ENCODE results near the gene DLG2. TPM values are rescaled to one million over a fixed set of nuclear protein-coding genes. Genes with fewer than 3 reads are reported as not detected.
"Not testable (repeated sequence)": the region's sequence is repeated elsewhere in the genome, so short reads cannot be mapped to it uniquely, and the experiment has no call there.

The DLG2 gene
- total RNA-seq, 1 experiment from 2014 or later: 1.8 TPM

DNA sequence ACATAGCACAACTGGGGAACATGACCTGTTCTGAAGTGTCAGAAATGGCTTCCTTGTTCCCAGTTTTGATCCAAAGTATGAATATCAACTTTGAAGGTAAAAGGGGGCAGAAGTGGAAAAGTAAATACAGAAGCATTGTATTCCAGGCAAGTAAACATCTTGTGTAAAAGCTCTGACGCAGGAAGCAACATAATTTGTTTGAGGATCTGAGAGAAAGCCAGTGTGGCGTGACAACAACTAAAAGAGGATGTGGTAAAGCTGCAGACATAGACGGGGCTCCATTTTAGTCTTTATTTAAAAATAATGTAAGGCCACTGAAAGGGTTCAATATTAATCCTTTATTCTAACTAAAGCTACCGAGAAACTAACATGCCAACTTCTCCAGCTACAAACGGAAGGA is 310.2 kb downstream of the DLG2 start:
- no peaks in the 10 kb centered on the region for H3K27me3 ChIP-seq (ENCODE audit: control insufficient read depth, insufficient read depth, low read length)
- H3K36me3 ChIP-seq (replicated peaks; ENCODE audit: control insufficient read depth, insufficient read depth, low read length): no peaks in the 10 kb centered on the region
- DNase-seq: no peak
- H3K4me3 ChIP-seq (ENCODE audit: insufficient read depth, low read depth, low read length): no peak overlapping the region

DNA sequence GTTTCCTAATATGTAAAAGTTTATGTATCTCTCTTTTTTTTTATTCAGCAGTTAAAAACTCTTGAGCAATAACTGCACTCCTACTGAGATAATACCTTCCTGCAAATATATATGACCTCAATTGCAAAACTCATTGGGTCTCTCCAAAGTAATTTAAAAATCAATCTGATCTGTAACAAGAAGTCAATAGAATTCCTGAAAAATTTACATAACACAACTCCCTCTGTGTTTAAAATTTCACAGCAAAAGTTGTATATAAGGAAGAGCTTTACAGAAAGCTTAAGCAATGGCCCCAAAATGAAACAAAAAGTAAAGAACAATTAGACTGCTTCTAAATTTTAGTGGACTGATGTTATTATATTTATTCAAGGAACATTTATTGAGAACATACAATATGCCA is 313.4 kb downstream of the DLG2 start:
- H3K4me3 ChIP-seq (ENCODE audit: insufficient read depth, low read depth, low read length): no peak overlapping the region
- no peaks in the 10 kb centered on the region for H3K36me3 ChIP-seq (replicated peaks; ENCODE audit: control insufficient read depth, insufficient read depth, low read length)
- DNase-seq: no peak
- no peaks in the 10 kb centered on the region for H3K27me3 ChIP-seq (ENCODE audit: control insufficient read depth, insufficient read depth, low read length)

DNA sequence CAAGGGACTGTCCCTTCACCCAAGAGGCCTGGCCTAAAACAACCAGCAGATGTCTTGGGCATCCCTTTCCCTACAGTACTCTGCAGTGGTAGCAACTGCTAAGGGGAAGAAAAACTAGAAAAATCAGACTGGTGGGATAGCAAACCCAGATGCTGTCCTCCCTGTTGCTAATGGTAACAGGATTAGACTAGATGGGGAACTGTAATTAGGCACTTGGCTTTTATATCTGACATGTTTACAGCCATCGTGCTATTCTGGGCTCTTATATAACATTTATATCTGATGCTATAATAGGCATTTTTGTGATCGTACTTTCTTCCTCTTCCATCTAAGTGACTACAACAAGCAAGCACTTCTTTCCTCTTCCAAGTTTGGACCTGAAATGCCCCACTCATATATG is 316.7 kb downstream of the DLG2 start:
- Histone ChIP-seq H3K36me3 (replicated peaks; ENCODE audit: control insufficient read depth, insufficient read depth, low read length) (no peaks in the 10 kb centered on the region), H3K4me3 (ENCODE audit: insufficient read depth, low read depth, low read length) (no peak overlapping the region), H3K27me3 (ENCODE audit: control insufficient read depth, insufficient read depth, low read length) (no peaks in the 10 kb centered on the region)
- DNase-seq: no peak

DNA sequence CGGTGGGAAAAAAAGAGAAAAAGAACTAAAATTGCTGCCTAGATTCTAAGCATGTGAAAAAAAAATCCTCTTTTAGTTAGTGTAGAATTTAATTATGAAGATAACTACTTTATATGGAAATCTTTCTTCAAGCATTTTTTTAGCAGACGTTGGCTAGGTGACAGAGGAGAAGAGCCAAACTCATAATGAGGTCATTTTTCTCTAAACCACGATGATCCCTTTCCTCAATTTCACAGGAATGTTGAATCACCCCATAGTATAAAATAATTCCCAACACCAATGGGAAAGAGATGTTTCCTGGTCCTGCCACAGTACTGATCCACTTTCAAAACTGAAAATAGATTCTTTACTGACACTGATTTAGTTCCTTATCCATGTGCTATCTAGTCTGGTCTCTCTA is 319.8 kb downstream of the DLG2 start:
- Histone ChIP-seq H3K27me3 (ENCODE audit: control insufficient read depth, insufficient read depth, low read length) (no peaks in the 10 kb centered on the region), H3K36me3 (replicated peaks; ENCODE audit: control insufficient read depth, insufficient read depth, low read length) (no peaks in the 10 kb centered on the region), H3K4me3 (ENCODE audit: insufficient read depth, low read depth, low read length) (no peak overlapping the region)
- DNase-seq: no peak

GRCh38 chr11:85301895-85302678 is 325.1 kb downstream of the DLG2 start:
- Histone ChIP-seq H3K27me3 (ENCODE audit: control insufficient read depth, insufficient read depth, low read length) (no peaks in the 10 kb centered on the region), H3K4me3 (ENCODE audit: insufficient read depth, low read depth, low read length) (no peak overlapping the region), H3K36me3 (replicated peaks; ENCODE audit: control insufficient read depth, insufficient read depth, low read length) (no peaks in the 10 kb centered on the region)
- DNase-seq: no peak

GRCh38 chr11:85299258-85299942 is 327.7 kb downstream of the DLG2 start:
- Histone ChIP-seq H3K4me3 (ENCODE audit: insufficient read depth, low read depth, low read length) (no peak overlapping the region), H3K36me3 (replicated peaks; ENCODE audit: control insufficient read depth, insufficient read depth, low read length) (no peaks in the 10 kb centered on the region), H3K27me3 (ENCODE audit: control insufficient read depth, insufficient read depth, low read length) (no peaks in the 10 kb centered on the region)
- no peak for DNase-seq

DNA sequence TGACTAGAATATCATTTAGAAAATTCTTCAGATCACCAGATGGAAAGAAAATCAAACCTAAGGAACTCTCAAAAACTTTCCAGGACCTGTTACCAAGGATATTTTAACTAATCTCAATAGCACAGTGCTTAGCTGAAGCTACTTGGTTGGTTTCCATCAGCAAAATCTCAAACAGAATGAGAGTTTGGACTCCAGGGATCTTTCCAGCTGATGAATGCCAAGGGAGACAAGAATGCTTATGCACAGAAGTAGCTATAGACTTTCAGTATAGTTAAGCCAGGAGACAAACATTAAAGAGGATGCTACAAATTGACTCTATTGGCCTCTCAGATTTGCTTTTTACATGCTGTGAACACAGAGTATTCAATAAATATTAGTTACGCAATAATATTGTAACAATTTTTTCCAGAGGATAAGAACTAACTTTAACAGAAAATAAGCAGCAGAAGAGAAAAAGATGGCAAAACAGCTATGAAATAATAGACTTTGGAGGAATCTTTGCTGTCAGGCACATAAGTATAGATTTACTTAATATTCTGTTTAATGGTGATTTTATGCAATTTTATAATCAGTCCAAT is 331.4 kb downstream of the DLG2 start:
- H3K36me3 ChIP-seq (replicated peaks; ENCODE audit: control insufficient read depth, insufficient read depth, low read length): no peaks in the 10 kb centered on the region
- DNase-seq: no peak
- H3K4me3 ChIP-seq (ENCODE audit: insufficient read depth, low read depth, low read length): no peak overlapping the region
- H3K27me3 ChIP-seq (ENCODE audit: control insufficient read depth, insufficient read depth, low read length): no peaks in the 10 kb centered on the region

- no peak overlapping the region for H3K4me3 ChIP-seq (ENCODE audit: insufficient read depth, low read depth, low read length)
Observed at GRCh38 chr11:85281550-85281949, 345.6 kb downstream of the DLG2 start.

GRCh38 chr11:85279267-85279666 is 347.9 kb downstream of the DLG2 start:
- no peaks in the 10 kb centered on the region for H3K27me3 ChIP-seq (ENCODE audit: control insufficient read depth, insufficient read depth, low read length)
- DNase-seq: no peak
- no peak overlapping the region for H3K4me3 ChIP-seq (ENCODE audit: insufficient read depth, low read depth, low read length)
- H3K36me3 ChIP-seq (replicated peaks; ENCODE audit: control insufficient read depth, insufficient read depth, low read length): no peaks in the 10 kb centered on the region

More at GRCh38 chr11:85281550-85281949, 345.6 kb downstream of the DLG2 start:
- Histone ChIP-seq H3K36me3 (replicated peaks; ENCODE audit: control insufficient read depth, insufficient read depth, low read length) (no peaks in the 10 kb centered on the region), H3K27me3 (ENCODE audit: control insufficient read depth, insufficient read depth, low read length) (no peaks in the 10 kb centered on the region)
- DNase-seq: no peak

GRCh38 chr11:85277693-85278092 is 349.5 kb downstream of the DLG2 start:
- no peaks in the 10 kb centered on the region for H3K36me3 ChIP-seq (replicated peaks; ENCODE audit: control insufficient read depth, insufficient read depth, low read length)
- no peak for DNase-seq
- no peak overlapping the region for H3K4me3 ChIP-seq (ENCODE audit: insufficient read depth, low read depth, low read length)
- no peaks in the 10 kb centered on the region for H3K27me3 ChIP-seq (ENCODE audit: control insufficient read depth, insufficient read depth, low read length)

GRCh38 chr11:85276332-85276731 is 350.8 kb downstream of the DLG2 start:
- Histone ChIP-seq H3K36me3 (replicated peaks; ENCODE audit: control insufficient read depth, insufficient read depth, low read length) (no peaks in the 10 kb centered on the region), H3K4me3 (ENCODE audit: insufficient read depth, low read depth, low read length) (no peak overlapping the region), H3K27me3 (ENCODE audit: control insufficient read depth, insufficient read depth, low read length) (no peaks in the 10 kb centered on the region)
- no peak for DNase-seq

GRCh38 chr11:85270315-85270714 is 356.8 kb downstream of the DLG2 start:
- DNase-seq; H3K4me3 ChIP-seq (ENCODE audit: insufficient read depth, low read depth, low read length); H3K27me3 ChIP-seq (ENCODE audit: control insufficient read depth, insufficient read depth, low read length); H3K36me3 ChIP-seq (replicated peaks; ENCODE audit: control insufficient read depth, insufficient read depth, low read length): not testable (repeated sequence)

- no peak overlapping the region for H3K4me3 ChIP-seq (ENCODE audit: insufficient read depth, low read depth, low read length)
- no peak for DNase-seq
- no peaks in the 10 kb centered on the region for H3K27me3 ChIP-seq (ENCODE audit: control insufficient read depth, insufficient read depth, low read length)
- no peaks in the 10 kb centered on the region for H3K36me3 ChIP-seq (replicated peaks; ENCODE audit: control insufficient read depth, insufficient read depth, low read length)
Observed at GRCh38 chr11:85269109-85269508, 358.0 kb downstream of the DLG2 start.

GRCh38 chr11:85266646-85267045 is 360.5 kb downstream of the DLG2 start:
- no peaks in the 10 kb centered on the region for H3K36me3 ChIP-seq (replicated peaks; ENCODE audit: control insufficient read depth, insufficient read depth, low read length)
- no peak overlapping the region for H3K4me3 ChIP-seq (ENCODE audit: insufficient read depth, low read depth, low read length)
- DNase-seq: no peak
- no peaks in the 10 kb centered on the region for H3K27me3 ChIP-seq (ENCODE audit: control insufficient read depth, insufficient read depth, low read length)

DNA sequence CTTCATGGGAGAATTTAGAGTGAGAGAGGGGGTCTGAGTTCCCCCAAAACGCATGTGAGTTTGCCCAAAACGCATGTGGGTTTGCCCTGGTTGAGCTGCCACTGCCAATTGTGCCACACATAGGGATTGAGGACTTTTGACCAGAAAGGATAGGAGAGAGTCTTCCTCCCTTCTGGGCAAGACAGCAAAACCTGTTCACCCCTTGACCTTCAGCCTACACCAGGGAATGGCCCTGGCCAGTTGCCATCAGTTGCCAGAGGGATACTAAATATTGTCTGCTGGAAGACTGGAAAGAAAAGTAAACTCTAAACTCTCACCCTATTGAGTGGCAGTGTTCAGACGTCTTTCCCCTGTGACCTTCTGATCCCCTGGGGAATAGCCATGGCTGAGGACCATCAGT is 363.8 kb downstream of the DLG2 start:
- no peak overlapping the region for H3K4me3 ChIP-seq (ENCODE audit: insufficient read depth, low read depth, low read length)
- no peaks in the 10 kb centered on the region for H3K36me3 ChIP-seq (replicated peaks; ENCODE audit: control insufficient read depth, insufficient read depth, low read length)
- no peak for DNase-seq
- no peaks in the 10 kb centered on the region for H3K27me3 ChIP-seq (ENCODE audit: control insufficient read depth, insufficient read depth, low read length)

All from H7 (cell line).